Lung (tissue), 12 donors: ENCODE results near the gene MRGPRF. TPM values are rescaled to one million over a fixed set of nuclear protein-coding genes. Genes with fewer than 3 reads are reported as not detected.

Source experiments
- ATAC-seq: fragments of 200-7000 bp; cut with Tn5 transposase; one replicate; pipeline ENCODE4 v1.9.1; 2020; ENCODE audit warnings: moderate number of reproducible peaks; ENCODE audit not compliant: insufficient read depth, low FRiP score
- DNase-seq, 3 donors: peaks; one replicate each; pipeline ENCODE4 v3.0.0-alpha.2; 2013 to 2017
- H3K27ac ChIP-seq, 2 donors: one replicate each; pipeline ENCODE4 v1.5.1; 2013; ENCODE audit warnings: mild to moderate bottlenecking in 2 of 2, moderate library complexity in 2 of 2, control low read depth in 1 of 2, inconsistent platforms in 1 of 2, low read depth in 1 of 2, low read length in 1 of 2
- H3K27me3 ChIP-seq, 3 donors: one replicate each; pipeline ENCODE4 v1.5.1; 2013; ENCODE audit warnings: low read length in 2 of 3; ENCODE audit not compliant: control insufficient read depth in 3 of 3, insufficient read depth in 3 of 3
- H3K36me3 ChIP-seq, 4 donors: one replicate each; pipeline ENCODE4 v1.5.1; 2013; ENCODE audit warnings: low read length in 4 of 4, mild to moderate bottlenecking in 1 of 4, moderate library complexity in 1 of 4; ENCODE audit not compliant: control insufficient read depth in 4 of 4, insufficient read depth in 4 of 4
- H3K4me1 ChIP-seq, 5 donors: one replicate each; pipeline ENCODE4 v1.5.1; 2013; ENCODE audit warnings: low read length in 5 of 5, mild to moderate bottlenecking in 2 of 5, moderate library complexity in 1 of 5; ENCODE audit not compliant: control insufficient read depth in 5 of 5, insufficient read depth in 5 of 5
- H3K4me3 ChIP-seq: one replicate; pipeline ENCODE4 v1.5.1; 2013; ENCODE audit warnings: mild to moderate bottlenecking, control low read depth, moderate library complexity
- H3K9ac ChIP-seq, 2 donors: one replicate each; pipeline ENCODE4 v1.5.1; 2013; ENCODE audit warnings: low read length in 2 of 2, control low read depth in 1 of 2; ENCODE audit not compliant: insufficient read depth in 1 of 2
- H3K9me3 ChIP-seq, 4 donors: one replicate each; pipeline ENCODE4 v1.5.1; 2013; ENCODE audit warnings: low read length in 3 of 4, mild to moderate bottlenecking in 1 of 4, moderate library complexity in 1 of 4; ENCODE audit not compliant: control insufficient read depth in 4 of 4, insufficient read depth in 3 of 4
- WGBS, 2 donors: extraction: QIAGEN DNeasy Blood & Tissue Kit; methylation state at CpG; one replicate each; pipeline ENCODE4 v1.1.7; 2013; 5-methylcytosine and 5-hydroxymethylcytosine counted together
- polyA plus RNA-seq, 2 donors: library from polyadenylated mRNA; stranded (reverse); fragments of 200-250 nt; gene quantifications; one replicate each; pipeline ENCODE4 v1.2.1, GENCODE V29; 2013
- total RNA-seq, 2 donors: library from RNA; depleted of rRNA in 1 of 2; stranded (reverse); fragments of >200 nt in 1 of 2; gene quantifications; one replicate each; pipeline ENCODE4 v1.2.1, GENCODE V29; 2014 to 2021
- TF ChIP-seq, protein P1 (sequence below): IDR thresholded peaks from 2 replicates; pipeline ENCODE4 v1.5.1; 2012; ENCODE audit warnings: mild to moderate bottlenecking; ENCODE audit errors: control extremely low read depth, extremely low read depth
- donor health status: control.
- donor health status: control.
- donor health status: Bipolar disorder and iron deficiency.
- donor health status: healthy.
- donor health status: DM: yes; HTN: yes; CAD: no.

Gene MRGPRF
- total and polyA plus RNA-seq, 4 donors = 9.2 to 16.8 (median 12.2) TPM

DNA sequence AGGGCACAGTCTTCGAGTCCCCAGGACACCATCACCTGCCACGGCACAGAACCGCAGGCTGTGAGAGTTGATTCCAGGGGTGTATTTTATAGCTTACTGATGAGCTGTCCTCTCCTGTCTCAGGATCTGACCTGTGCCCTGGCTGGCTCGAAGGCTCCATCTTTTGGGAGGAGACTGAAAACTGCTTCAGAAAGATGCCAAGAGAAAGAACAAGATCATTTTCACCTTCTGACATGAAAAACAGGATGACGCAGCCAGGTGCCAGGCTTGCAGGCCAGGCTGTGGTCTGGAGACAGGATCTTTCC lies 34.5 kb downstream of the MRGPRF start:
- Histone ChIP-seq H3K4me3 (no peak overlapping the region), H3K4me1 (no peaks in the 10 kb centered on the region), H3K9ac (no peak overlapping the region), H3K27me3 (no peaks in the 10 kb centered on the region), H3K36me3 (no peaks in the 10 kb centered on the region), H3K27ac (no peak overlapping the region), H3K9me3 (no peaks in the 10 kb centered on the region)
- 67 to 69% methylated on average over 5 of the region's 5 CpGs for WGBS, 2 donors
- TF ChIP-seq, protein P1, sequence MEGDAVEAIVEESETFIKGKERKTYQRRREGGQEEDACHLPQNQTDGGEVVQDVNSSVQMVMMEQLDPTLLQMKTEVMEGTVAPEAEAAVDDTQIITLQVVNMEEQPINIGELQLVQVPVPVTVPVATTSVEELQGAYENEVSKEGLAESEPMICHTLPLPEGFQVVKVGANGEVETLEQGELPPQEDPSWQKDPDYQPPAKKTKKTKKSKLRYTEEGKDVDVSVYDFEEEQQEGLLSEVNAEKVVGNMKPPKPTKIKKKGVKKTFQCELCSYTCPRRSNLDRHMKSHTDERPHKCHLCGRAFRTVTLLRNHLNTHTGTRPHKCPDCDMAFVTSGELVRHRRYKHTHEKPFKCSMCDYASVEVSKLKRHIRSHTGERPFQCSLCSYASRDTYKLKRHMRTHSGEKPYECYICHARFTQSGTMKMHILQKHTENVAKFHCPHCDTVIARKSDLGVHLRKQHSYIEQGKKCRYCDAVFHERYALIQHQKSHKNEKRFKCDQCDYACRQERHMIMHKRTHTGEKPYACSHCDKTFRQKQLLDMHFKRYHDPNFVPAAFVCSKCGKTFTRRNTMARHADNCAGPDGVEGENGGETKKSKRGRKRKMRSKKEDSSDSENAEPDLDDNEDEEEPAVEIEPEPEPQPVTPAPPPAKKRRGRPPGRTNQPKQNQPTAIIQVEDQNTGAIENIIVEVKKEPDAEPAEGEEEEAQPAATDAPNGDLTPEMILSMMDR = no peak
- DNase-seq = no peak
- no peak for ATAC-seq

DNA sequence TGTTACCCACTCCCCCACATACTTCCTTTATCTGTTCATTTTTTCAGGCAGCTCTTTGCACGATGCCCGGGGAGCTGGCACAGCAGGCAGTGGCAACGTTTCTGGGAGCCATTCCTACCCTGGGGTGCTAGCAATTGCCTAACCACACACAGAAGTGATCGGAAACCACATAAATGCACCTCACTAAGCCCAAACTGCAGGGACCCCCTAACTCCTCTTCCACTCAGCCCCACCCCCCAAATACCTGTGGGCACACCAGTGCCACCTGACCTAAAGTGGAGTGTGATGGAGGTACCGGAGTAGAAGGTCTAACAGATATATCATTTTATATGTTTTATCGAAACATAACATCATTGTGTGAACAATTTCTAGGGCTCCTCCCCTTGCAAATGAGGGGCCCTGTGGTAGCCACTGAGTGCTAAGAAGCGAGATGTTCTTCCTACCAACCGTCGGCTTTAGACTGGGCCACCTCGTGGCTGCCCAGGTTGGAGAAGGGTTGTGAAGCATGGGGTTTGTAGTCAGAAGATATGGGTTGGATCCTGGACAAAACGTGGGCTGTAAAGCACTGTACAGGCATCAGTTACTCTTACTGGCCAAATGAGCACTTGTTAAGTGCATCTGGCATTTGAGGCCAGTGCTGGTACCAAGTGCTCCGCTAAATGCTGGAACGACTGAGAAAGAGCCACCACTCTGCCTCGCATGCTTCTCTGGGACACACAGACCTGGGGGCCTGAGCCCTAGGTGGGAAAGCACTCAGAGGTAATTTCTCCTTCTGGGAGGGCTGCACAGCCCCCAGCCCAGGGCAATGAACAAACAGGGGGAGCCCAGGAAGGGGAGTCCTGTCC lies 35.0 kb downstream of the MRGPRF start:
- no peaks in the 10 kb centered on the region for H3K9me3 ChIP-seq
- no peak overlapping the region for H3K4me3 ChIP-seq
- no peaks in the 10 kb centered on the region for H3K4me1 ChIP-seq
- WGBS, 2 donors = 73 to 76% methylated on average over 14 of the region's 14 CpGs
- ATAC-seq (no peak), DNase-seq (no peak)
- H3K27ac ChIP-seq = no peak overlapping the region
- TF ChIP-seq, protein P1 = no peak
- no peaks in the 10 kb centered on the region for H3K36me3 ChIP-seq
- H3K9ac ChIP-seq = no peak overlapping the region
- no peaks in the 10 kb centered on the region for H3K27me3 ChIP-seq

DNA sequence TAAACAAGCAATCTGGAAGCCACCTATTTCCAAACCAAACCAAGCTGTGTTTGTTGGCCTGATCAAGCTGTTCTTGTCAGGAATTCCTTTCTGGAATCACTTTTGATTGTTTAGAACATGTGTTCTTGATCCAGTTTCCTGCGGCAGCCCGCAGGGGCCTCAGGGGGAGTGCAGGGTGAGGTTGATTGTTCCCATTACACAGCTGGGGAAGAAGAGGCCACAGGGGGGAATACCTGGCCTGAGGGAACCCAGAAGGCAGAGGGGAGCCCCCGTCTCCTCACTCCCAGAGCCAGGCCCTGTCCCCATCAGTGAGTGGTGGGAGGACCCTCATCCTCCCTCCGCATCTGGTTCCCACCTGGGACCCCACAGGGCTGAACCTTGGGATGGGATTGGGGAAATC lies 36.5 kb downstream of the MRGPRF start:
- Histone ChIP-seq H3K4me1 (no peaks in the 10 kb centered on the region), H3K27ac (no peak overlapping the region), H3K9me3 (no peaks in the 10 kb centered on the region), H3K4me3 (no peak overlapping the region), H3K9ac (no peak overlapping the region), H3K36me3 (no peaks in the 10 kb centered on the region), H3K27me3 (no peaks in the 10 kb centered on the region)
- 73 to 80% methylated on average over 4 of the region's 4 CpGs for WGBS, 2 donors
- TF ChIP-seq, protein P1 = no peak
- ATAC-seq = no peak
- DNase-seq = no peak

DNA sequence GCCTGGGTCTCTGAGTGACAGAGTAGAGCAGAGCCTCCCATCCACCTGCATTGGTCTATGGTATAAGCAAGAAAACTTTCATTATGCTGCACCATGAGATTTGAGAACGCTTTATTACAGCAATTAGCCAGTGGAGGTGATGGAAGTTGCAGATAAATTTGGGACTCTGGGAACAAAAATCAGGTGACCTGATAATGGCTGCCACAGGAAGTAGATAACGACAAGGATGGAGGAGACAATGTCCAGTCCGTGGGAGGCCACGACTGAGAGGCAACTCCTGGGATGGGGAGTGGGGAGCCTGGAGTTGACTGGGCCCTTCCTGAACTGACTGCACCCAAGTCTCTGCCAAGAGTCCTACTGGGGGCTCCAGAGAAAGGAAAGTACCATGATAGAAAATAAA lies 37.0 kb downstream of the MRGPRF start:
- Histone ChIP-seq H3K27me3 (no peaks in the 10 kb centered on the region), H3K4me3 (no peak overlapping the region), H3K9me3 (no peaks in the 10 kb centered on the region), H3K36me3 (no peaks in the 10 kb centered on the region), H3K27ac (no peak overlapping the region), H3K4me1 (no peaks in the 10 kb centered on the region), H3K9ac (no peak overlapping the region)
- 61 to 63% methylated on average over 4 of the region's 4 CpGs for WGBS, 2 donors
- TF ChIP-seq, protein P1 = no peak
- no peak for DNase-seq
- no peak for ATAC-seq
